ENCODE results near the gene IGIP. TPM values are rescaled to one million over a fixed set of nuclear protein-coding genes. Genes with fewer than 3 reads are reported as not detected.

IGIP gene
- total RNA-seq, 3 donors from 2014 or later (not counting 1 experiment from before 2014, with no cell fraction given): 2.2 to 4.0 (median 4.0) TPM

DNA sequence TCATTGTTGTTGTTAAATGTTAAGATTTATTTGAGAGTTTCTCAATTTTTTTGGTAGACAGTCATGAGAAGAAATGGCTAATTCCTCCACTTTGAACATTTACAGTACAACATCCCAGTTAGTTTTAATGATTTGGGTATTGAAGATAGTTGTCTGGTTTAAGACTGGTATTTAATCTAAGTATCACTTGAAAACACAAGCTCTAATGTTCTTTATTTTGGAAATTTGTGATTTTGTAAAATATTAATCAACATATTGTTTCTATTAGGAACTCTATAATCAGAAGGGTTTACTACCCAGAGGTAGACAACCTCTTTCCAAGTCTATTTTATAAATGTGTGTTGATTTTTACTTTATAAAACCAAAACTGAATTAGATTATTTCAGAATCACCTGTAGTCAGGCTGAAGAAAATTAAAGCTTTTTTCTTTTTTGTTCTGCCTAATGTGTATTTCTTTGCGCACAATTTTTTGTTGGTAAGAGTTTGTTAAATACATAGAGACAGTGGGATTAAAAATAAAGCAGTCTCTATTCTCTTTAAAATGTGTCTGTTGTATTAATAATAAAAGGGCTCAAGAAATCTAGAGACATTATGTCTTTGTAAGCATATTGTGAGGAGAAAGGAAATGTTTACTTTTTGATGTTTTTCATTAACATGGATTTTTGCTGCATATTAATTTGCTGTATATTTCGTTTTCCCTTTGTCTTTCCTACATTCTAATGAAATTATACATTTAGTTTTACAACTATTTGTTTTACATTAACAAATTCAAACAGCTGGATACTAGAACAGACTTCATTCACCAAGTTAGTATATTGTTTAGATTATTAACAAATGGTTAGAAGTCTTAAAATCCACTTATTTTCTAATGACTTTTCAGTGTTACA lies 15.7 kb upstream of the IGIP start:
- Mint-ChIP-seq H3K27me3 (ENCODE audit: low read depth in 2 of 2) (peaks cover 20 to 25% of the 10 kb centered on the region in 2 donors), H3K4me3 (peak overlapping the region; percentile 97), H3K4me1 (peaks cover 36 to 56% of the 10 kb centered on the region in 2 donors), H3K27ac (no peak overlapping the region), H3K36me3 (no peaks in the 10 kb centered on the region), H3K9me3 (no peaks in the 10 kb centered on the region)
- DNase-seq: no peak
- TF ChIP-seq, protein P1, sequence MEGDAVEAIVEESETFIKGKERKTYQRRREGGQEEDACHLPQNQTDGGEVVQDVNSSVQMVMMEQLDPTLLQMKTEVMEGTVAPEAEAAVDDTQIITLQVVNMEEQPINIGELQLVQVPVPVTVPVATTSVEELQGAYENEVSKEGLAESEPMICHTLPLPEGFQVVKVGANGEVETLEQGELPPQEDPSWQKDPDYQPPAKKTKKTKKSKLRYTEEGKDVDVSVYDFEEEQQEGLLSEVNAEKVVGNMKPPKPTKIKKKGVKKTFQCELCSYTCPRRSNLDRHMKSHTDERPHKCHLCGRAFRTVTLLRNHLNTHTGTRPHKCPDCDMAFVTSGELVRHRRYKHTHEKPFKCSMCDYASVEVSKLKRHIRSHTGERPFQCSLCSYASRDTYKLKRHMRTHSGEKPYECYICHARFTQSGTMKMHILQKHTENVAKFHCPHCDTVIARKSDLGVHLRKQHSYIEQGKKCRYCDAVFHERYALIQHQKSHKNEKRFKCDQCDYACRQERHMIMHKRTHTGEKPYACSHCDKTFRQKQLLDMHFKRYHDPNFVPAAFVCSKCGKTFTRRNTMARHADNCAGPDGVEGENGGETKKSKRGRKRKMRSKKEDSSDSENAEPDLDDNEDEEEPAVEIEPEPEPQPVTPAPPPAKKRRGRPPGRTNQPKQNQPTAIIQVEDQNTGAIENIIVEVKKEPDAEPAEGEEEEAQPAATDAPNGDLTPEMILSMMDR (IDR thresholded peaks at IDR 0.05): no peak
- no CpG with 5 or more reads among the region's 2 CpGs for WGBS (ENCODE audit: insufficient coverage)
- no peak for ATAC-seq
- H3K27me3 ChIP-seq (ENCODE audit: control insufficient read depth, insufficient read depth, low read length): peaks cover 29% of the 10 kb centered on the region
- no peaks in the 10 kb centered on the region for H3K36me3 ChIP-seq (ENCODE audit: control insufficient read depth, insufficient read depth, low read length)
- intact Hi-C loops (cut with micrococcal nuclease): loop anchor here (5.0 kb wide), 2 partner anchors 32 to 292 kb away; partner anchors contain the start of gene ANKHD1
- H3K4me3 ChIP-seq (ENCODE audit: low read length): no peak overlapping the region
- no peak overlapping the region for H3K27ac ChIP-seq (ENCODE audit: low read length)
- H3K9me3 ChIP-seq (ENCODE audit: control insufficient read depth, insufficient read depth, low read length): no peaks in the 10 kb centered on the region
- peaks cover 38% of the 10 kb centered on the region for H3K4me1 ChIP-seq (ENCODE audit: control insufficient read depth, insufficient read depth, low read length)

DNA sequence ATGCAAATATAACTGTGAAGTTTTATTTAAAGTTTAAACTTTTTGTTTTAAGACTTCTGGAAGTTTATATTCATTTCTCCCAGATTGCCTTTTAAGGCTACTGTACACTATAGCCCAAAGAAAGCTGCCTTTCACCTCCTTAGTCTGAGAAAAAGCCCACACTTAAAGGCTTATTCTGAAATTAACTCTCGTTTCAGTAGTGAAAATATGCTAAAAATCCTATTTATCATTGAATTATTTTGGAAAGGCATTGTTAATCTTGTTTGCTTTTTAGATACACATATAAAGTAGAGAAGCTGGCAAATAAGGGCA lies 15.1 kb upstream of the IGIP start:
- Mint-ChIP-seq H3K36me3 (no peaks in the 10 kb centered on the region), H3K4me1 (peaks cover 42 to 59% of the 10 kb centered on the region in 2 donors), H3K27me3 (ENCODE audit: low read depth in 2 of 2) (peaks cover 20 to 25% of the 10 kb centered on the region in 2 donors), H3K4me3 (no peak overlapping the region), H3K27ac (no peak overlapping the region), H3K9me3 (no peaks in the 10 kb centered on the region)
- no peak overlapping the region for H3K27ac ChIP-seq (ENCODE audit: low read length)
- no peaks in the 10 kb centered on the region for H3K9me3 ChIP-seq (ENCODE audit: control insufficient read depth, insufficient read depth, low read length)
- H3K4me3 ChIP-seq (ENCODE audit: low read length): no peak overlapping the region
- peaks cover 40% of the 10 kb centered on the region for H3K4me1 ChIP-seq (ENCODE audit: control insufficient read depth, insufficient read depth, low read length)
- ATAC-seq: no peak
- H3K27me3 ChIP-seq (ENCODE audit: control insufficient read depth, insufficient read depth, low read length): peaks cover 29% of the 10 kb centered on the region
- TF ChIP-seq, protein P1 (IDR thresholded peaks at IDR 0.05): no peak
- no CpG with 5 or more reads among the region's 1 CpG for WGBS (ENCODE audit: insufficient coverage)
- no peaks in the 10 kb centered on the region for H3K36me3 ChIP-seq (ENCODE audit: control insufficient read depth, insufficient read depth, low read length)
- intact Hi-C loops (cut with micrococcal nuclease): no loop called here
- DNase-seq: no peak

DNA sequence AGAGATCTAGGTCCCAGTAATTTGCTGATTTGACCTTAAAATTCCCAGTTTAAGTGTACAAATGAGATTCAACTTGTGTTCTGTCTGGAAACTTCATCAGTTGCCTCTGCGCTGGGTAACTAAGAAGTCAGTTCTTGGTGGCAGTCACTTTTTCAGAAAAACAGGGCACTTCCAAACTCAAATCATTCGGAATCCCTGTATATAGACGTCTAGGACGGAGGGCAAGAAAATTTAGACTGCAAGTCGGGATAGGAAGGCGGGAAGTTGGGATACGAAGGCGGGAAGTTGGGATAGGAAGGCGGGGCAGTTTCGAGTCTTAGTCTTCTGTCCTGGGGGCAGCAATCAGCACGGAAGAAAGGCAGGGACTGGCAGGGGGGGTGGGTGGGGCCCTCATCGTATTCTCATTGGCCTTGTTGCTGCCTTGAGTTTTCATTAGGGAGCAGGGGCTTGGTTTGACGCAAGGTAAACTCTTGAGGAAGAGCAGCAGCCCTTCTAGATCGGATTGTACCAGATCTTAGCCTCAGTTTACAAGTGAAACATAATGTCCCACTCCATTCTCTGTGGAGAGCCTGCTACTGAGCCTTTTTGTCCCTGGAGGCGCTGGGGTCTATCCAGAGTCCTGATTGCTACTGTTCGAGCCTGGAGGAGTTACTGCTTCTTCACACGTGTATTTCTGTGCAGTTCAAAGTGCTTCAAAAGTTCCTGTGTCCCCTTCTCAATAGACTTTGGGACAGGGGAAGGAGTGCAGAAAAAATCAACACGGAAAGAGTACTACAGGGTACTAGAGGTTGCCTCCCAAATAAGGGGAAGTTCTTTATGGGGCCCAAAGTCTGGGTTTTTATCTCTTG lies 14.5 kb upstream of the IGIP start:
- Histone ChIP-seq H3K4me3 (ENCODE audit: low read length) (no peak overlapping the region), H3K4me1 (ENCODE audit: control insufficient read depth, insufficient read depth, low read length) (peaks cover 40% of the 10 kb centered on the region), H3K27me3 (ENCODE audit: control insufficient read depth, insufficient read depth, low read length) (peaks cover 29% of the 10 kb centered on the region), H3K9me3 (ENCODE audit: control insufficient read depth, insufficient read depth, low read length) (no peaks in the 10 kb centered on the region), H3K36me3 (ENCODE audit: control insufficient read depth, insufficient read depth, low read length) (no peaks in the 10 kb centered on the region), H3K27ac (ENCODE audit: low read length) (no peak overlapping the region)
- Mint-ChIP-seq H3K4me3 (peak overlapping the region; percentile 60), H3K4me1 (peaks cover 45 to 61% of the 10 kb centered on the region in 2 donors), H3K27me3 (ENCODE audit: low read depth in 2 of 2) (peaks cover 20 to 25% of the 10 kb centered on the region in 2 donors), H3K36me3 (no peaks in the 10 kb centered on the region), H3K9me3 (no peaks in the 10 kb centered on the region), H3K27ac (no peak overlapping the region)
- TF ChIP-seq, protein P1 (IDR thresholded peaks at IDR 0.05): no peak
- no peak for DNase-seq
- intact Hi-C loops (cut with micrococcal nuclease): no loop called here
- no peak for ATAC-seq
- 62% methylated on average over 18 of the region's 18 CpGs for WGBS (ENCODE audit: insufficient coverage)
